PFSK-1 (cell line): Measurements from ENCODE around the gene PLEKHA5.

Experiments used
- FOXP2 ChIP-seq: optimal IDR thresholded peaks from 2 replicates; pipeline ENCODE3; 2011; ENCODE audit warnings: borderline replicate concordance, control low read depth, inconsistent platforms; ENCODE audit not compliant: insufficient read depth; ENCODE audit errors: extremely low read length, extremely low read depth
- POLR2AphosphoS5 ChIP-seq: IDR thresholded peaks from 2 replicates; pipeline ENCODE4 v1.6.1; 2012; ENCODE audit warnings: low read depth, mild to moderate bottlenecking, control low read depth, low read length, moderate library complexity
- REST ChIP-seq, 2 experiments: IDR thresholded peaks; 2 replicates each; pipeline versions ENCODE4 v1.6.1 to v1.8.0; 2011 to 2012; ENCODE audit warnings: low read depth in 2 of 2, low read length in 2 of 2, control low read depth in 1 of 2, inconsistent platforms in 1 of 2, mild to moderate bottlenecking in 1 of 2, moderate library complexity in 1 of 2; ENCODE audit not compliant: insufficient read depth in 1 of 2
- SIN3A ChIP-seq: IDR thresholded peaks from 2 replicates; pipeline ENCODE4 v1.6.1; 2012; ENCODE audit warnings: mild to moderate bottlenecking, low read length, moderate library complexity, borderline replicate concordance; ENCODE audit not compliant: insufficient read depth
- TAF1 ChIP-seq: IDR thresholded peaks from 2 replicates; pipeline ENCODE4 v1.6.1; 2012; ENCODE audit warnings: low read length, control low read depth, borderline replicate concordance; ENCODE audit not compliant: insufficient read depth

- TF ChIP-seq POLR2AphosphoS5 (no peak), REST (IDR thresholded peaks at IDR 0.05; ENCODE audit: insufficient read depth in 1 of 2, low read depth in 2 of 2, low read length in 2 of 2) (no peak), SIN3A (no peak), TAF1 (no peak), FOXP2 (no peak)
Observed at GRCh38 chr12:19198272-19198671, 68.7 kb downstream of the PLEKHA5 start.
